ENCODE data around the gene RNASE8.
"Not testable (repeated sequence)": the region's sequence is repeated elsewhere in the genome, so short reads cannot be mapped to it uniquely, and the experiment has no call there.

RNASE8 gene

DNA sequence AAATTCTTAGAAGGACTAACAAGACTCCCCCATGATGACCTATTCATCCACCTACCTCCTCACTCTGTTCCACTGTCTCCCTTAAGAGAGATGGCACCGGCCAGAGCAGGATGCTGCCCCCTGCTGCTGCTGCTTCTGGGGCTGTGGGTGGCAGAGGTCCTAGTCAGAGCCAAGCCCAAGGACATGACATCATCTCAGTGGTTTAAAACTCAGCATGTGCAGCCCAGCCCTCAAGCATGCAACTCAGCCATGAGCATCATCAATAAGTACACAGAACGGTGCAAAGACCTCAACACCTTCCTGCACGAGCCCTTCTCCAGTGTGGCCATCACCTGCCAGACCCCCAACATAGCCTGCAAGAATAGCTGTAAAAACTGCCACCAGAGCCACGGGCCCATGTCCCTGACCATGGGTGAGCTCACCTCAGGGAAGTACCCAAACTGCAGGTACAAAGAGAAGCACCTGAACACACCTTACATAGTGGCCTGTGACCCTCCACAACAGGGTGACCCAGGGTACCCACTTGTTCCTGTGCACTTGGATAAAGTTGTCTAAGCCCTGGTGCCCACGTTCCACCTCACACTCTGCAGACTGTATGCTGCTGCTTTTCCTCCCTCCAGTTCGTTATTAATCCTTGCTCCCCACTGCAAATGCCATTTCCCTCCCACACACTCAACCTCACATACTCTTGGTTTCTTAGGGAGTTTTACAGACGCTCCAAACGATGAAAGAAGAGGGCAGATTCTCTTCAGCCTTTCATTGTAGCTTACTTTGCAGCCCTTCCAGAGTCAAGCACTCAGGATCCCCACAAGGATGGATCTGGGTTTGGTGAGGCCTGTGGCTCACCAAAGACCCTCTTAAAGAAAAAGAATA, at the start of gene RNASE8:
RNASE8 (plus strand) TSS at position 20 of the 873 bp plus-strand sequence; CDS start at position 91, 71 bp downstream.
- no peaks in the 10 kb centered on the region for H3K9me3 Mint-ChIP-seq

DNA sequence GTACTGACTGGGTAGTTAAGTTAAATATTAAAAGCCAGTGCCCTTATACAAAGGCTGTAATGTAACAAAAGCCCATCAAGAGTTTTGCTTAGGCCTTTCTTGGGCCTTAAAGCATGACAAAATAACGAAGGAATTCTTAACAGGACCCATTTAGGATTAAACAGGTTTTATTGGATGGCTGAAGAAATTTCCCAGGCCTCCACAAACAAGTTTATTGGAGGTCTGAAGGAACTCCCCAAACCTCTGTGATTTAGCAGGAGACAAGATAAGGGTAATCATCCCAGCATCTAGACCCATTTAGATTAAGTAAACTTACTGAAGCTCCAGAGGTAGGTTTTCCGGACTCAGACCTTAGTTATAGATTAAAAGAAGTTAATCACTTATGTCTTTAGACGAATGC, 47.9 kb upstream of the RNASE8 start:
- H3K9me3 Mint-ChIP-seq; H3K4me1 Mint-ChIP-seq (ENCODE audit: low read depth); H3K36me3 Mint-ChIP-seq (ENCODE audit: low read depth); H3K27ac Mint-ChIP-seq; DNase-seq; H3K4me3 Mint-ChIP-seq: not testable (repeated sequence)
- peaks cover 17% of the 10 kb centered on the region for H3K27me3 Mint-ChIP-seq

More for the DNA sequence above, at the start of gene RNASE8:
- no peak for DNase-seq
- peaks cover 3% of the 10 kb centered on the region for H3K4me1 Mint-ChIP-seq (ENCODE audit: low read depth)
- no peaks in the 10 kb centered on the region for H3K36me3 Mint-ChIP-seq (ENCODE audit: low read depth)
- H3K27me3 Mint-ChIP-seq, result peaks cover 19% of the 10 kb centered on the region
- H3K27ac Mint-ChIP-seq, result no peak within 1 kb of the TSS
- H3K4me3 Mint-ChIP-seq, result no peak within 1 kb of the TSS

GRCh38 chr14:21011136-21011535, 46.5 kb upstream of the RNASE8 start:
- Mint-ChIP-seq H3K4me1 (ENCODE audit: low read depth) (no peaks in the 10 kb centered on the region), H3K27me3 (peaks cover 17% of the 10 kb centered on the region), H3K27ac (no peak overlapping the region), H3K36me3 (ENCODE audit: low read depth) (no peaks in the 10 kb centered on the region), H3K9me3 (no peaks in the 10 kb centered on the region), H3K4me3 (no peak overlapping the region)
- no peak for DNase-seq

DNA sequence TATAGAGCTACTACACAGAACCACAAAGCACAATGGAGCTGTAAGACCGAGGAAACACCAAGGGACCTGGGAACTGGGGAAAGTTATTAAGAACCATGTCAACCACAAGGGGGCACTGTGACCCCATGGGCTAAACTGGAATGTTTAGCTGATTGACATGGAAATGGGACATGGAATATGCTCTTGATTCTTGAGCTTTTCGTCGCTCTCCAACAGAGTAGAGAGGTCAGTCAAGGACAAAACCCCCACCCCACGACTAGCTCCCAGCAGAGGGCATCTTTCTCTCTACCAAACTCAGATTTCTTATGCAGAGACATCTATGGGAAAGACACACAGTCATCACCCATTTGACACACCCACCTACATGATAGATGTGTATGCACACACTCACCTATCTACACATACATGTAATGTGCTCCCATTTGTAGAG, 42.8 kb upstream of the RNASE8 start:
- no peaks in the 10 kb centered on the region for H3K9me3 Mint-ChIP-seq

GRCh38 chr14:21015312-21015711, 42.3 kb upstream of the RNASE8 start:
- DNase-seq, result no peak
- peaks cover 17% of the 10 kb centered on the region for H3K27me3 Mint-ChIP-seq
- no peaks in the 10 kb centered on the region for H3K9me3 Mint-ChIP-seq
- H3K36me3 Mint-ChIP-seq (ENCODE audit: low read depth), result peaks cover 8% of the 10 kb centered on the region
- no peak overlapping the region for H3K27ac Mint-ChIP-seq
- H3K4me1 Mint-ChIP-seq (ENCODE audit: low read depth), result no peaks in the 10 kb centered on the region
- H3K4me3 Mint-ChIP-seq, result no peak overlapping the region

More for the DNA sequence above, 42.8 kb upstream of the RNASE8 start:
- peaks cover 8% of the 10 kb centered on the region for H3K36me3 Mint-ChIP-seq (ENCODE audit: low read depth)
- H3K4me3 Mint-ChIP-seq, result no peak overlapping the region
- peaks cover 17% of the 10 kb centered on the region for H3K27me3 Mint-ChIP-seq
- no peak overlapping the region for H3K27ac Mint-ChIP-seq
- peak; percentile 81 for DNase-seq
- no peaks in the 10 kb centered on the region for H3K4me1 Mint-ChIP-seq (ENCODE audit: low read depth)

- H3K4me3 Mint-ChIP-seq, result no peak overlapping the region
- no peak overlapping the region for H3K27ac Mint-ChIP-seq
- no peaks in the 10 kb centered on the region for H3K4me1 Mint-ChIP-seq (ENCODE audit: low read depth)
- H3K36me3 Mint-ChIP-seq (ENCODE audit: low read depth), result peaks cover 8% of the 10 kb centered on the region
- DNase-seq, result no peak
- H3K27me3 Mint-ChIP-seq, result peaks cover 9% of the 10 kb centered on the region
- H3K9me3 Mint-ChIP-seq, result no peaks in the 10 kb centered on the region
Observed at GRCh38 chr14:21016413-21017190, 41.0 kb upstream of the RNASE8 start.

GRCh38 chr14:21017528-21018245, 39.9 kb upstream of the RNASE8 start:
- Mint-ChIP-seq H3K27me3 (peaks cover 3% of the 10 kb centered on the region), H3K9me3 (no peaks in the 10 kb centered on the region), H3K27ac (no peak overlapping the region), H3K4me1 (ENCODE audit: low read depth) (no peaks in the 10 kb centered on the region), H3K4me3 (no peak overlapping the region), H3K36me3 (ENCODE audit: low read depth) (peaks cover 8% of the 10 kb centered on the region)
- no peak for DNase-seq

DNA sequence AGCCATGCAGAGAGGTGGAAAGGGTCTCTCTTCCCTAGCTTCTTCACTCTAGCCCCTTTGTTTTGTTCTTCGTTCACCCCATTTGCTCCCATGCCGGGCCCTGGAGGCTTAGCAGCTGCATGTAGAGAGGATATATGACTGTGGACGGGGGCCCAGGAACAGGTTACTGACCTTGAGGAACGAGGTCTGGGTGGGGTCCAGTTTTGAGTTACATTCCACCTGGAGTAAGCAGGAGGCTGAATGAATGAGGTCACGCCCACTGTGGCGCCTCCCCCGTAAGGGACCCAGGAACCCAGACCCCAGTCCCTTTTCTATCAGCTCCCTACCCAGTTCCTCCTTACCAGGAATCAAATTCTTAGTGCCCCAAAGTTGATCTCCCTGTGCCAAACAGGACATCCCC, 39.3 kb upstream of the RNASE8 start:
- H3K27me3 Mint-ChIP-seq, result peaks cover 3% of the 10 kb centered on the region
- no peak overlapping the region for H3K4me3 Mint-ChIP-seq
- peaks cover 3% of the 10 kb centered on the region for H3K4me1 Mint-ChIP-seq (ENCODE audit: low read depth)
- DNase-seq, result no peak
- H3K9me3 Mint-ChIP-seq, result no peaks in the 10 kb centered on the region
- H3K27ac Mint-ChIP-seq, result no peak overlapping the region
- H3K36me3 Mint-ChIP-seq (ENCODE audit: low read depth), result peaks cover 8% of the 10 kb centered on the region

GRCh38 chr14:21018781-21019180, 38.8 kb upstream of the RNASE8 start:
- Mint-ChIP-seq H3K27me3 (peaks cover 3% of the 10 kb centered on the region), H3K27ac (no peak overlapping the region), H3K4me3 (no peak overlapping the region), H3K36me3 (ENCODE audit: low read depth) (peaks cover 8% of the 10 kb centered on the region), H3K9me3 (no peaks in the 10 kb centered on the region), H3K4me1 (ENCODE audit: low read depth) (peaks cover 6% of the 10 kb centered on the region)
- no peak for DNase-seq

DNA sequence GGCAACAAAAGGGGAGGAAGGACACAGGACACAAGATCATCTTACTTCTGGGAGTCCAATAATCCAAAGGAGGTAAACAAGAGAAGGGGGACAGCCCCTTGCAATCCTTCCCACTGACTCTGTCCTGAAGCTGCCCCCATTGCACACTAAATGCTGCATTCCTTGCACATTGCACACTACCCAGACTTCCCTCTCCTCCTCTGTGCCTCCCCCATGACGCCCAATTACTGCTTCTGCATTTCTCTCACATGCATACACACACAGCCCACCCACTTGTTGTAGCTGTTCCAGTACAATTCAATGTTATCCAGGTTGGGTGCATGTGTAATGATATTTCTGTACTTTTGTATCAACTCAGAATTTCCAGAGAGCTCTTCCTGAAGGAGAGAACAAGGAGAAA, 38.3 kb upstream of the RNASE8 start:
- Mint-ChIP-seq H3K27me3 (peaks cover 7% of the 10 kb centered on the region), H3K4me3 (no peak overlapping the region), H3K9me3 (no peaks in the 10 kb centered on the region), H3K27ac (no peak overlapping the region), H3K36me3 (ENCODE audit: low read depth) (peaks cover 8% of the 10 kb centered on the region), H3K4me1 (ENCODE audit: low read depth) (peaks cover 12% of the 10 kb centered on the region)
- no peak for DNase-seq

DNA sequence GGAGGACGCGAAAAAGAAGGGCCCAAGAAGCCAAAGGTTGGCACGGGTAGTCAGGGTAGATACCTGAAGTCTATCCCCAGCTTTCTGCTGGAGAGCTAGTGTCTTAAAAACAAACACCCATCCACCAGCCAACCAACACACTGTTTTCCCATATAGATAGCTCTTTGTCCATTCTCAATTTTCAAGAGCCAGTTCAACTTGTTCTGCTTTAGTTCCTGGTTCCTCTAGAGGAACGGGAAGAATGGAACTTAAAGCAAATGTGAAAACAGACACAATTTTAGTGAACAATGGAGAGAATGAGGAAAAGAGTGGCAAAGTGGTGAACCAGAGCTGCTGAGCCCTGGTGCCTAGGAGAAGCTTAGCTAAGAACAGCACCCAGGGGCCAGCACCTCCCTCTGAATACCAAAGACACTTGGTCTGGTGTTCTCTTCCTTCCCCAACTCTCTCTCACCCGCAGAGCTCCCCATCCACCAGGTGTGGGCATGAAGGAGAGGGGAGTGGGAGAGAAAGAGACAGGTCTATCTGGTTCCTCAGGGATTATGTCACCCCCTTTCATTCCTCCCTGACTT, 36.6 kb upstream of the RNASE8 start:
- peaks cover 5% of the 10 kb centered on the region for H3K27me3 Mint-ChIP-seq
- H3K36me3 Mint-ChIP-seq (ENCODE audit: low read depth), result peaks cover 8% of the 10 kb centered on the region
- H3K9me3 Mint-ChIP-seq, result no peaks in the 10 kb centered on the region
- no peak overlapping the region for H3K27ac Mint-ChIP-seq
- H3K4me1 Mint-ChIP-seq (ENCODE audit: low read depth), result peaks cover 17% of the 10 kb centered on the region
- H3K4me3 Mint-ChIP-seq, result no peak overlapping the region
- DNase-seq, result no peak

- no peak overlapping the region for H3K27ac Mint-ChIP-seq
- no peak for DNase-seq
- peaks cover 5% of the 10 kb centered on the region for H3K36me3 Mint-ChIP-seq (ENCODE audit: low read depth)
- H3K4me3 Mint-ChIP-seq, result no peak overlapping the region
- H3K9me3 Mint-ChIP-seq, result no peaks in the 10 kb centered on the region
- H3K27me3 Mint-ChIP-seq, result peaks cover 5% of the 10 kb centered on the region
- H3K4me1 Mint-ChIP-seq (ENCODE audit: low read depth), result peaks cover 17% of the 10 kb centered on the region
Observed at GRCh38 chr14:21022686-21023085, 34.9 kb upstream of the RNASE8 start.

- no peak overlapping the region for H3K27ac Mint-ChIP-seq
- H3K9me3 Mint-ChIP-seq, result no peaks in the 10 kb centered on the region
- H3K27me3 Mint-ChIP-seq, result peaks cover 5% of the 10 kb centered on the region
- peaks cover 3% of the 10 kb centered on the region for H3K36me3 Mint-ChIP-seq (ENCODE audit: low read depth)
- no peak for DNase-seq
- peaks cover 17% of the 10 kb centered on the region for H3K4me1 Mint-ChIP-seq (ENCODE audit: low read depth)
- no peak overlapping the region for H3K4me3 Mint-ChIP-seq
Observed at GRCh38 chr14:21023174-21023573, 34.4 kb upstream of the RNASE8 start.

Measured in activated T-cell treated with anti-CD3 and anti-CD28 coated beads, Interleukin-2, amount 50 U/mL, for 24 hours (primary cell).